NCI-H1694 (cell line): ENCODE data around the gene ZNF792.
"Not testable (repeated sequence)": the region's sequence is repeated elsewhere in the genome, so short reads cannot be mapped to it uniquely, and the experiment has no call there.

Experiments used
- DNase-seq: peaks from one replicate; lab custom pipeline; 2025; lab: John Stamatoyannopoulos, UW

ZNF792 gene

DNA sequence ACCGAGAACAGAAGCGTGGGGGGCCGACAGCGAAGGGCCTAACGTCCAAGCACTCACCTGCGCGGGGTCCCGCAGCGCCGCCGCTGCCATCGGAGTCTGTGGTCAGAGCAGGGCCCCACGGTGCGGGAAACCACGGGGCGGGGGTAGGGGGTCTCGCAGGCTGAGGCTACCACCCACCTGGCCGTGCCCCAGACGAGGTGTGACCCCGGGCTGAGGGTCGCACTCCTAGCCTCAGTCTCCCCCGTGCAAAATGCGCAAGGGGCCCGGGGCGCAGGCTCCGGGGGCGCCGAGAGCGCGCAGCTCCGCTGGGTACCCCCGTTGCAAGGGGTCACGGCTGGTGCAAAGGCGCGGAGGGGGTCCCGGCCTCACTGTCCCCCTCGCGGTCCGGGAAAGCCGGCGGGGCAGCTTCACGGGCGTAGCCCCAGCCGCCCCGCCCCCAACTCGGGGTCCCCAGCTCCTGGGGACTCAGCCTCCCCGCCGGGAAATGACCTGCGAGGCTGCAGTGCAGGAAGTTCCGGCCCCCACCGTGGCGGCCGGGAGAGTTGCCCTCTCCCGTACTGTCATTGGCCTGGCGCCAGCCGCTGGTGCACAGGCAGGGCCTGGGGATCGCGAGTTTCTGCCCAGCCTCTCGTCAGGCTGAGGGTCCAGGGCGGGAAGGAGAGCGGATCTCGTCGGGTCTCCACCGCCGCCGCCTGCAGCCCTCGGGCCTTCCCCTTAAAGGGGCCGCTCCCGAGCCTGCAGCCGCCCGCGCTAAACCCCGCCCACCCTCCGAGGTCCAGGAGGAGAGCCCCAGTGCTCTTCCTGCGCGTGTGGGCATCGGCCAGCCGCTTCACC is at the start of gene ZNF792:
Gene ZNF792, minus strand, starts transcription at position 657 of the 834 bp plus-strand sequence. Its CDS starts 567 bp downstream, at position 90.
- no peak for DNase-seq

DNA sequence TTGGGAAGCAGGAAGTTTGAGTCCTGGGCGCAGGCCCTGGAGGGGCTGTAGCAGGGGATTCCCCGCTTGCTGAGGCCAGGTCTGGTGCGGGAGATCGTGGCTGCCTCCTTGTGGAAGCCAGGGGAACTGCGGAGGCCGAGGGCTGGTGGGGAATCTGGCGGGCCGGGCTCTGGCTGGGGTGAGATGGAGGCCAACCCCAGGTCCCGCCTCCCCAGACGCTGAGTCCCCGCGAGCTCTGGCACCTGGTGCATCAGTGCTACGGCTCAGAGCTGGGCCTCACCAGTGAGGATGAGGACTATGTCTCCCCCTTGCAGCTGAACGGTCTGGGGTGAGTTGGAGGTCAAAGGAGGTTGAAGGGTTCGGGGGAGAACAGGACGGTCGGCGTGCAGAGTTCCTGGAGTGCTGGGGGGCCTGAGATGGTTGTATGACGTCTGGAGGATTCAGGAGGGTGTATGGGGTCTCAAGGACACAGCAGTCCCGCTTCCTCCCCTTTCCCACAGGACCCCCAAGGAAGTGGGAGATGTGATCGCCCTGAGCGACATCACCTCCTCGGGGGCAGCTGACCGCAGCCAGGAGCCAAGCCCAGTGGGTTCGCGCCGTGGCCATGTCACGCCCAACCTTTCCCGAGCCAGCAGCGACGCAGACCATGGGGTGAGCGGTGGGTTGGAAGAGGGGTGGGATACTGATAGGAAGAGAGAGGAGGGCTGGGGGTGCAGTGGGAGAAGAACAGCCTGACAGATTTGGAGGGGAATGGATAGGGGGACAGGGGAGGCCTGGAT is 49.2 kb upstream of the ZNF792 start:
- peak; percentile 44 for DNase-seq

DNA sequence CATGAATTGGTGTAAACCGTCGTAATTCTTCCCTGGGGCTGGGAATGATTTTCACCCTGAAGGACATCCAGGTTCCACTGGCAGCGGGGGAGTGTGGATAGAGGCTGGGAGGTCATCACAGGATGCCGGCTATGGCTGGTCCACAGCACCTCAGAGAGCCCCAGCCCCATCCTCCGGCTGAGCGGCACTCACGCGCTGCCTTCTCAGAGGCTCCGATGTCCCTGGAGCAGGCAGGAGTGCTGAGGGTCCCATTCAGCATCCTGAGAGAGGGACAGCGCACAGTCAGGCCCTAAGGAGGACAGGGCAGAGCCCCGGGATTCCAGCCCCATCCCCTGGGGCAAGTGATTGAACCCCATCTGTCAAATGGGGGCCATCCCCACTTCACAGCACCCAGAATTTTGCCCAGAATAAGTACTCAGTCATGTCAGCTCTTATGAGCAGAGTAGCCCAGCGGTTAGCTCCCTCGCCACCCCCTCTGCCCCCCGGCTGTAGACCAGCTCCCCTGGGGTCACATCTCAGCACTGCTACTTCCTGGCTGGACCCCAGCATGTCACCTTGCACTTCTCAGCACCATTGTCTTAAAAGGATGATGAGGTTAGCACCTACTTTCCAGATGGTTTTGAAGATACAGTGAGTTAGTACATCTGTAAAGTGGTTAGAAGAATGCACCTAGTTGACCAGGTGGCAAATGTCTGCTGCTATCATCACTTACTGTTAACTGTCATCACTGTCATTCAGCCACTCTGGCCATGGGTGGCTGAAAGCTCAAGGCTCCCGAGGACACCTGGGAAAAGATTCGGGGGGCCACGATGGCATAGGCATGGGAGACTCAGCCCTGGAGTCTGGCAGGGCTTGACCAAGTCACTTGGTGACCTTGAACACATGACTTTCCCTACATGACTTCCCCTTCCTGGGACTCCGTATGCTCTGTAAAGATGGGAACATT is 48.0 kb upstream of the ZNF792 start:
- no peak for DNase-seq

DNA sequence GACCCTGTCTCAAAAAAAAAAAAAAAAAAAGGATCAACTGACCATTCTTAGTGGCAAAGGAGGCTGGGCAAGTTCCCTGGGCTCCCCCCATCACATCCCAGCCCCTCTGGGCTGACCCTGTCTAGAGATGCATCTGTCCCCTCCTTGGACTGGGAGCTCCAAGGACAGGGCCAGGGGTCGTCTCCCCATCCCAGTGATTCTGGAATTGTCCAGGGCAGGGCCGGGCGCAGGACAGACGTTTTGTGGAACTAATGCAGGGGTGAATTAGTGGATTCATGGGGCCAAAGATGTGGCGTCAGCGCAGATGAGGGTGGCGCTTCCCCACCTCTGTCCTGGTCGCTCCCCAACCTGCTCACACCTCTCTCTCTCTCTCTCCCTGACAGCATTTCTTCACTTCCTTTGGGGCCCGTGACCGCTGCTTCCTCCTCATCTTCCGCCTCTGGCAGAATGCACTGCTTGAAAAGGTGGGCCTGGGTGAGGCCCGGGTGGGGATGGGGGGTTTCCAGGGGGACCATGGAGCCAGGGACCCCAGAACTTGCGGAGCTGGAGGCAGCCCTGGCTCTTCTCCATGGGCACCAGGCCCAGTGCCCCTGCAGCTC is 47.2 kb upstream of the ZNF792 start:
- no peak for DNase-seq

DNA sequence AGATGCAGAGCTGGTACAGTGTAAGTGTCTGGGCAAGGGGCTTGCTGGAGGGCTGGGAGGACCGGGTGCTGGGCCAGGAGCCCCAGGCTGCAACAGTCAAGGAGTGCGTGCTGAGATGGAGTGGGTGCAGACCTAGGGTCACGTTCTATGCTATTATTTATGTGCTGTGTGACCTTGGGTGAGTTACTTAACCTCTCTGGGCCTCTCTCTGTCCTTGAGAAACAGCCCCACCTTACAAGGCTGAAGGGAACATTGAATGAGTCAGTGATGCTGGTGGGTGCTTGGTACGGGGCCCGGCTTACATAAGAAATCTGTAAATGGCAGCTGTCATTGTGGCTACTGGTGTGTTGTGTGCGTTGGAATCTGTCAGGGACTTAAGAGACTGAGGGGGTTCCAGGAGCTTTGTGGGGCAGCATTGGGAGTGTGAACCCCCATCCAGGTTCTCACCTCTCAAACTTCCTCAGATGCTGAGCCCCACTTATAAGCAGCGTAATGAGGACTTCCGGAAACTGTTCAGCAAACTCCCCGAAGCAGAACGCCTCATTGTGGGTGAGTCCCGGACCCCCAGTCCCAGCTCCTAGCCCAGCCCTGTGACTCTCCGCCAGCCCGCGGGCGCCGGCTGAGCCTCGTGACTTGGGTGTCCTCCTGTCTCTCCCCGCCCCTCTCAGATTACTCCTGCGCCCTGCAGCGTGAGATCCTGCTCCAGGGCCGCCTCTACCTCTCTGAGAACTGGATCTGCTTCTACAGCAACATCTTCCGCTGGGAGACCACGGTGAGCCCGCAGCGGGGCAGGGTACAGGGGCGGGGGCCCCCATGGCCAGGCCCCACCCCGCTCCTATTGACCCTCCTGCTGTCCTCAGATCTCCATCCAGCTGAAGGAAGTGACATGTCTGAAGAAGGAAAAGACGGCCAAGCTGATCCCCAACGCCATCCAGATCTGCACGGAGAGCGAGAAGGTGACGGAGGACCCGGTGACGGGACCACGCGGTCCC is 45.7 kb upstream of the ZNF792 start:
- no peak for DNase-seq

DNA sequence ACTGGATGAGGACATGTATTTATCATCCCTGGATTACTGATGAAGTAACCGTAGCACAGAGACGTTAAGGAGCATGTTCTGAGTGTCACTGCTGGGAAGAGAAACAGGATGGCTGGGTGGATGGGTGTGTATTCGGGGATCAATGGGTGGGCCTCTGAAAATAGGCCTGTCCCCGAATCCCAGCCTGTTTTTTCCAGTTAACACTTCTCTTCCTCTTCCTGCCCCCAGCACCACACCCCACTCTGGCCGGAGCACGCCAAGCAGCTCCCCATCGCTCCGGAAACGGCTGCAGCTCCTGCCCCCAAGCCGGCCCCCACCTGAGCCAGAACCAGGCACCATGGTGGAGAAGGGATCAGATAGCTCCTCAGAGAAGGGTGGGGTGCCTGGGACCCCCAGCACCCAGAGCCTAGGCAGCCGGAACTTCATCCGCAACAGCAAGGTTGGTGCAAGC is 44.9 kb upstream of the ZNF792 start:
- no peak for DNase-seq

DNA sequence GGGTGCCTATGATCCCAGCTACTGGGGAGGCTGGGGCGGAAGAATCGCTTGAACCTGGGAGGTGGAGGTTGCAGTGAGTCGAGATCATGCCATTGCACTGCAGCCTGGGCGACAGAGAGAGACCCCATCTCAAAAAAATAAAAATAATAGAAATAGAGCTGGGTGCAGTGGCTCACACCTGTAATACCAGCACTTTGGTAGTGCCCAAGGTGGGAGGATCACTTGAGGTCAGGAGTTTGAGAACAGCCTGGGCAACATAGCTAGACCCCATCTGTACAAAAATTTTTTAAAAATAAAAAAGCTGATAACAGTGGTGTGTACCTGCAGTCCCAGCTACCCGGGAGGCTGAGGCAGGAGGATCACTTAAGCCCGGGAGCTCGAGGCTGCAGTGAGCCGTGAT is 43.4 kb upstream of the ZNF792 start:
- not testable (repeated sequence) for DNase-seq

GRCh38 chr19:35006999-35007365 is 43.0 kb upstream of the ZNF792 start:
- no peak for DNase-seq

GRCh38 chr19:35006342-35006998 is 42.4 kb upstream of the ZNF792 start:
- no peak for DNase-seq

DNA sequence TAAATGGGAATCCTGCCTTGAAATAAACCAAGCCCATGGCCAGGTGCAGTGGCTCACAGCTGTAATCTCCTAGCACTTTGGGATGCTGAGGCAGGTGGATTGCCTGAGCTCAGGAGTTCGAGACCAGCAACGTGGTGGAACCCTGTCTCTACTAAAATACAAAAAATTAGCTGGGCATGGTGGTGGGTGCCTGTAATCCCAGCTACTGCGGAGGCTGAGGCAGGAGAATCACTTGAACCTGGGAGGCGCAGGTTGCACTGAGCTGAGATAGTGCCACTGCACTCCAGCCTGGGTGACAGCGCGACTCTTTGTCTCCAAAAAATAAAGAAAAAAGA is 41.9 kb upstream of the ZNF792 start:
- not testable (repeated sequence) for DNase-seq

- no peak for DNase-seq
Measured at GRCh38 chr19:35005256-35005977, 41.4 kb upstream of the ZNF792 start.

- DNase-seq: no peak
Measured at GRCh38 chr19:35004517-35005255, 40.7 kb upstream of the ZNF792 start.

GRCh38 chr19:35002037-35002535 is 38.1 kb upstream of the ZNF792 start:
- no peak for DNase-seq

DNA sequence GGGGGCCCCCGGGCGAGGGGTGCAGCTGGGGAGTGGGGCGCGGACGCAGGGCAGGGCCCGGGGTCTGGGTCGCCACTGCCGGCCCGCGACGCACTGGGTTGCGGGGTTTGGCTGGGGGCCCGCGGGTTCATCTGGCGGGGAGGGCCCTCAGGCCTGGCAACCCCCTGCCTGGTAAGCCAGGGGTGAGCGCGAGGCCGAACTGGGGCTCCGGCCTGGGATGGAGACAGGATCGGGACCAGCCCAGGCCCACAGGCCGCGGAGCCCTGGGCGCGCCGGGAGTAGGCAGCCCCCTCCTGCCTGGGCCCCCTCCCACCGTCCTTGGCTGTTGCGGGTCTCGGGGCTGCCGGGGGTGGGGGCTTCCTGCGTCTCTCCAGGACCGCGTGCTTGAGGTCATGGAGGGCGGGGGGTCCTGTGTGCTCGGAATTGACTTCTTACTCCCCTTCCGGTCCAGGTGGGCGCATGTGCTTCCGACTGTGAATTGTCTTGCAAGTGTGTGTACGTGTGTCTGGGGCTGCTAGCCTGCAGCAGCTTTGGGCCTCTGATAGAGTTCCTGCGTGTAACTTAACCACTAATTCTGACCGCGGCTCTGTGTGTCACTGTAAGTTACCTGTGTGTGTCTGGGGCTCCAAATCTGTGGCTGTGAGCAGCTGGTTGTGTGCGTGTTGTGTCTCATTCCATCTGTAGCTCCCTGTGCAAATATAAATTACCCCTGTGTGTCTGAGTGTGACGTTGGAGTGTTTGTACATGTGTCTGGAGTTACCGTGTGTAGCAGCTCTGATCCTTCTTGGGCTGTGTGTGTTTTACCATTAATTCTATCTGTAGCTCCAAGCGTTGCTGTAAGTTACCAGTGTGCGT is 36.8 kb upstream of the ZNF792 start:
- peak; percentile 15 for DNase-seq

GRCh38 chr19:35000338-35000646 is 36.3 kb upstream of the ZNF792 start:
- DNase-seq: no peak

DNA sequence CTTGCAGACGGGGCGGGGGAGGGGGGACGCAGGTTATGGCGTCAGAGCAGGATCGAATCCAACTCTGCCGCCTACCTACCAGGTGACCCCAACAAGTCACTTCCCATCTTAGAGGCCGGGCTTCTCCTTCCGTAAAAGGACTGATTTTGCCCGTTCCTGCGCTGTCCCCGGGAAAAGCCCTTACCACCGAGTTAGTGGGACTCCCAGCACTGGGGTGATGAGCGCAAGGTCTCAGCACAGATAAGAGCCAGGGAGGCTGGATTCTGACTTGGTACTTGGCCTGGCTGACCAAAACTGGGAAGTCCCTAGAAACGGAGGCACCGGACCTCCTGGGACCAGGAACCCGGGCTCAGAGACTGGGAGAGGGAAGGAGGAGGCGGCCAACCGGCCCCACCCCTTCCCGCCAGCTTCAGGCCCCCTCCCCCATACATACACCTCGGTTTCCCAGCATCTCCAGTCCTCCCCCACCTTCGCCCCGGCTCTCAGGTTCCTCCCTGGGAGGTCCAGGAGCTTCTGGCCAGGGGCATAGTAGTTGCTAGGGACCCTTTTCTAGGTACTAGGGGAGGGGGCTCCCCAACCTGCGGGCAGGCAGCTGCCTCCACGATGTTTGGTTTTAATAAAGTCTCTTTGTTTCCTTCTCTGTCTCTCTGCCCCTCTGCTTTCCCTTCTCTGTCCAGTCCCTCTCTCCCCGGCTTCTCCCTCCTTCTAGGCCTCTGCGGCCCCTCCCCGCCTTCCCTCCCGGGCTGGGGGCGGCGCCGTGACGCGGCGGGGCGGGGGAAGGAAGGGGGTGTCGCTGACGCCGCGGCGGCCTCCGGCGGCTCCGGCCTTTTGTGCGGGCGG is 35.7 kb upstream of the ZNF792 start, which contains the start of gene GRAMD1A:
Gene GRAMD1A, plus strand, starts transcription at position 826 of the 840 bp plus-strand sequence. CDS start 156 bp downstream, outside the sequence.
- peak; percentile 34 for DNase-seq
